GM23248 (cell line): ENCODE data around the gene INPPL1.

ENCODE experiments used
- EZH2 ChIP-seq: fragments of 200-600 bp; sonication (generic); IDR thresholded peaks from 2 replicates; pipeline ENCODE4 v1.6.1; 2018; ENCODE audit warnings: antibody characterized with exemption, mild to moderate bottlenecking; ENCODE audit not compliant: insufficient read depth, poor library complexity, severe bottlenecking
- EZH2phosphoT487 ChIP-seq: fragments of 200-600 bp; sonication (generic); IDR thresholded peaks from 2 replicates; pipeline ENCODE4 v1.6.1; 2018; ENCODE audit warnings: antibody characterized with exemption, moderate library complexity, mild to moderate bottlenecking, low read depth; ENCODE audit not compliant: insufficient read depth

DNA sequence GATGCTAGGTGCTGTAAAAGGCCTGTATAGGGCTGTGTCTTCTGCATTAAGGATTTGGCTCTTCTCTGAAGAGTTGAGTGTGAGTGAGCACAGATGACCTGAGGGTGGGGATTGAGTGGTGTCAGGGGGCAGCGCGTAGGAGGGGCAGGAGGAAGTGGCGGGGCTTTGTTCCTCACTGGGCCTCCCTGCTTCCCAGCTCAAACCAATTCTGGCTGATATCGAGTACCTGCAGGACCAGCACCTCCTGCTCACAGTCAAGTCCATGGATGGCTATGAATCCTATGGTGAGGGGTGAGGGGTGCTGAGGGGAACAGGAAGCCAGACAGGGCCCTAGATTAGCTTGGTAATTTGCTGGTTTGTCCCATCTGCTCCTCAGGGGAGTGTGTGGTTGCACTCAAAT is 10.4 kb downstream of the INPPL1 start:
- TF ChIP-seq EZH2 (no peak), EZH2phosphoT487 (no peak)
